Caki2 (cell line): ENCODE measurements around the gene JAM3. TPM values are rescaled to one million over a fixed set of nuclear protein-coding genes. Genes with fewer than 3 reads are reported as not detected.
"Not testable (repeated sequence)": the region's sequence is repeated elsewhere in the genome, so short reads cannot be mapped to it uniquely, and the experiment has no call there.

Source experiments
- DNase-seq: peaks from one replicate; pipeline ENCODE4 v3.0.0-alpha.2; 2015; ENCODE audit warnings: low read depth
- in situ Hi-C: cut with HindIII; loops from 2 replicates; pipeline ENCODE4 v1.10.0; 2016; ENCODE audit warnings: low sequenced_read_pairs, low pct_unique_long_range_greater_than_20kb, mixed read lengths
- total RNA-seq: library from RNA; depleted of rRNA; stranded (reverse); fragments of >200 nt; shearing (Covaris generic); gene quantifications from 2 replicates; pipeline ENCODE4 v1.2.3, GENCODE V29; 2014; ENCODE audit warnings: low replicate concordance

JAM3 gene
- total RNA-seq, 1 experiment from 2014 or later = not detected

- DNase-seq = no peak
- in situ Hi-C loops = no loop called here
These were observed 10.4 kb downstream of the JAM3 start for GRCh38 chr11:134079317-134079716.

- in situ Hi-C loops, DNase-seq: not testable (repeated sequence)
These were observed 12.4 kb downstream of the JAM3 start for GRCh38 chr11:134081258-134081657.

- DNase-seq = no peak
- in situ Hi-C loops = no loop called here
These were observed 14.1 kb downstream of the JAM3 start for GRCh38 chr11:134082990-134083389.

- DNase-seq = no peak
- in situ Hi-C loops = no loop called here
These were observed 17.5 kb downstream of the JAM3 start for GRCh38 chr11:134086376-134086775.

GRCh38 chr11:134092006-134092405, 23.1 kb downstream of the JAM3 start:
- DNase-seq, in situ Hi-C loops: not testable (repeated sequence)

GRCh38 chr11:134097166-134097565, 28.3 kb downstream of the JAM3 start:
- in situ Hi-C loops = no loop called here
- DNase-seq = no peak

GRCh38 chr11:134098566-134099184, 29.8 kb downstream of the JAM3 start:
- in situ Hi-C loops = no loop called here
- no peak for DNase-seq

- no peak for DNase-seq
- in situ Hi-C loops = no loop called here
These were observed 31.3 kb downstream of the JAM3 start for GRCh38 chr11:134100171-134100570.

GRCh38 chr11:134101282-134101681, 32.4 kb downstream of the JAM3 start:
- in situ Hi-C loops = no loop called here
- DNase-seq = no peak

- DNase-seq = no peak
- in situ Hi-C loops = no loop called here
These were observed 41.5 kb downstream of the JAM3 start for GRCh38 chr11:134110252-134110815.

- in situ Hi-C loops, DNase-seq: not testable (repeated sequence)
These were observed 44.9 kb downstream of the JAM3 start for GRCh38 chr11:134113787-134114186.

GRCh38 chr11:134116210-134116609, 47.3 kb downstream of the JAM3 start:
- in situ Hi-C loops = no loop called here
- no peak for DNase-seq

- DNase-seq = no peak
These were observed 49.1 kb downstream of the JAM3 start for GRCh38 chr11:134118006-134118405.

GRCh38 chr11:134119094-134119493, 50.2 kb downstream of the JAM3 start:
- no peak for DNase-seq
- in situ Hi-C loops = no loop called here

More at GRCh38 chr11:134118006-134118405, 49.1 kb downstream of the JAM3 start:
- in situ Hi-C loops = no loop called here

- in situ Hi-C loops = no loop called here
- DNase-seq = no peak
These were observed 51.4 kb downstream of the JAM3 start for GRCh38 chr11:134120143-134120850.

GRCh38 chr11:134120921-134121526, 52.2 kb downstream of the JAM3 start:
- no peak for DNase-seq
- in situ Hi-C loops = no loop called here

- in situ Hi-C loops = no loop called here
- DNase-seq = no peak
These were observed 56.0 kb downstream of the JAM3 start for GRCh38 chr11:134124660-134125451.

GRCh38 chr11:134125507-134125906, 56.6 kb downstream of the JAM3 start:
- in situ Hi-C loops = no loop called here
- no peak for DNase-seq
